Bronchial epithelial cell (primary cell): Measurements from ENCODE around the gene ETV3L. TPM values are rescaled to one million over a fixed set of nuclear protein-coding genes. Genes with fewer than 3 reads are reported as not detected.

Experiments
- DNase-seq: peaks from one replicate; pipeline ENCODE4 v3.0.0-alpha.2; 2010; ENCODE audit warnings: low read depth
- FAIRE-seq: peaks from 2 replicates; lab custom pipeline; 2011; peaks lifted over from hg19 to GRCh38; lab: Jason Lieb, UNC
- H3K27me3 ChIP-seq: 2 replicates; pipeline ENCODE4 v1.5.1; 2011; ENCODE audit warnings: low read length; ENCODE audit not compliant: control insufficient read depth, insufficient read depth
- H3K36me3 ChIP-seq: 2 replicates; pipeline ENCODE4 v1.5.1; 2011; ENCODE audit warnings: low read length; ENCODE audit not compliant: control insufficient read depth, insufficient read depth
- H3K4me3 ChIP-seq: 2 replicates; pipeline ENCODE4 v1.5.1; 2011; ENCODE audit warnings: mild to moderate bottlenecking, low read depth, low read length, control low read depth
- total RNA-seq: library from RNA; depleted of rRNA; stranded (reverse); fragments of >200 nt; gene quantifications from 2 replicates; pipeline ENCODE4 v1.2.1, GENCODE V29; 2014
- TF ChIP-seq, protein P1 (sequence below): IDR thresholded peaks from 2 replicates; pipeline ENCODE4 v1.5.1; 2011; ENCODE audit warnings: mild to moderate bottlenecking, moderate library complexity, low read length, control low read depth, inconsistent platforms; ENCODE audit not compliant: insufficient read depth, severe bottlenecking

The ETV3L gene
- total RNA-seq = not detected in 2 replicates

DNA sequence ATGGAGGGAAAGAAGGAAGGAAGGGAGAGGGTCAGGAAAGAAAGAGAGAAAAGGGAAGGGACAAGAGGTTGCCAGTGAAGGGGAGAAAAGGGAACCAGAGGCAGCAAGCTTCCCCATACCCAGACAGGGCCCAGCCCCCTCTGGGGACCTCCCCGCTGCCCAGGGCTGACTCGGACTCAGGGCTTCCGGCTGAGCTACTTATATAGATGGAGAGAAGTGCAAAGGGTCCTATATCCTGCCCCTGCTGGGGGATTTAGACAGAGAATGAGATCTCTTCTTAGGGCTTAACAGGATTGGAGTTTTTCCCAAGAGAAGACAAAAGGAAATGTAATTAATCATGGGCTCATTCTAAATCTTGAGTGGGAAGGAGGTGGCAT is at the start of gene ETV3L:
ETV3L (minus strand) TSS at position 176 of the 377 bp plus-strand sequence. CDS start 285 bp downstream, outside the sequence.
- FAIRE-seq (no peak), DNase-seq (no peak)
- Histone ChIP-seq H3K4me3 (no peak within 1 kb of the TSS), H3K27me3 (peaks cover 5% of the 10 kb centered on the region), H3K36me3 (no peaks in the 10 kb centered on the region)
- TF ChIP-seq, protein P1, sequence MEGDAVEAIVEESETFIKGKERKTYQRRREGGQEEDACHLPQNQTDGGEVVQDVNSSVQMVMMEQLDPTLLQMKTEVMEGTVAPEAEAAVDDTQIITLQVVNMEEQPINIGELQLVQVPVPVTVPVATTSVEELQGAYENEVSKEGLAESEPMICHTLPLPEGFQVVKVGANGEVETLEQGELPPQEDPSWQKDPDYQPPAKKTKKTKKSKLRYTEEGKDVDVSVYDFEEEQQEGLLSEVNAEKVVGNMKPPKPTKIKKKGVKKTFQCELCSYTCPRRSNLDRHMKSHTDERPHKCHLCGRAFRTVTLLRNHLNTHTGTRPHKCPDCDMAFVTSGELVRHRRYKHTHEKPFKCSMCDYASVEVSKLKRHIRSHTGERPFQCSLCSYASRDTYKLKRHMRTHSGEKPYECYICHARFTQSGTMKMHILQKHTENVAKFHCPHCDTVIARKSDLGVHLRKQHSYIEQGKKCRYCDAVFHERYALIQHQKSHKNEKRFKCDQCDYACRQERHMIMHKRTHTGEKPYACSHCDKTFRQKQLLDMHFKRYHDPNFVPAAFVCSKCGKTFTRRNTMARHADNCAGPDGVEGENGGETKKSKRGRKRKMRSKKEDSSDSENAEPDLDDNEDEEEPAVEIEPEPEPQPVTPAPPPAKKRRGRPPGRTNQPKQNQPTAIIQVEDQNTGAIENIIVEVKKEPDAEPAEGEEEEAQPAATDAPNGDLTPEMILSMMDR = no peak

DNA sequence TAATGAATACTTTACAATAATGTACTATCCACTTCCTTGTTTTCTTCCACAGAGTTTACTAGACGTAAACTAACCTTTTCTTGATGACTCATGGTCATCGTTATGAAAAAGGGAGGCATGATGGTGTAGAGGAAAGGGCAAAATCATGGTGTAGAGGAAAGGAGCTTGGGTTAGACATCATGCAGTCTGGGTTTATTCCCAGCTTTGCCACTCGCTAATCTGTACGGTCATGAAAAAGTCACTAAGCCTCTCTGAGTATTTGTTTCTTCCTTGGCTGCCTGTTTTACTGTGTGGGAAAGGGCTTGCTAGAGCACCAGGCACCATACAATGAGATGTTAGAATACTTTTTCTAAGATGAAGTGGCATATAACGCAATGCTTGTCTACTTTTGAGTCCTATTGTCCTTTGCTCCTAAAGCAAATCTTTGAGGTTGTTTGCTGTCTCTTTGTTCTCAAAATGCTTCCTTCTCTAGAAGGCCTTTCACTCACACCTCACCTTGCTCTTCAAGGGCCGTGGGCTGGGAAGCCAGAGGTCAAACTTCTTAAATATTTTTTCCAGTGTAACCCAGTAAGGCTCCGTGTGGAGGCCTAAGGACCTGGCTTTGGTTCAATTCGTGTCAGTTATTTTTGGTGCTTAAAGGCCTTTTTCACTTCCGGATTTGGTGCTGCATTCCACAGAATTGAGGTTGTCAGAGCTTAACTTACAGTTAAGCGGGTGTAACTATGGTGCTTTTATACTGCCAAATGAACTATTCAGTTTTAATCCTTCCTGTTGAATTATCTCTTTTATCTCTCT is 48.5 kb upstream of the ETV3L start:
- FAIRE-seq = no peak
- peak; percentile 61 for DNase-seq
- no peaks in the 10 kb centered on the region for H3K36me3 ChIP-seq

DNA sequence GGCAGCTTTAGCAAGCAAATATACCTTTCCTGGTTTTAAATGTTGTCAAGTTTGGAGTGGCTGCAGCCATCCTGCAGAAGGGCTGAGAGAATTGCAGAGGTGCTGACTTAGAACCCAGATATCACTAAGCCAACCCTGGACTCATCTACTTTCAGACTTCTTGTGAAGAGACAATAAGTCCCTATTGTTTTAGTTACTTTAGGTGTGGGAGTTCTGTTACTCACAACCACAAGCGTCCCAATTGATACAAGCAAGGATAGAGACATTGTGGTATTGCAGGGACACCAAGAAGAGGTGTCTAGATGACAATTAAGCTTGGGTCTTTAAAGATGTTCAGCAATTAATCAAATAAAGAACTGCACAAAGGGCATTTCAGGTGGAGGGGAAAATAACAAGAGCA is 47.4 kb upstream of the ETV3L start:
- FAIRE-seq = no peak
- H3K4me3 ChIP-seq = no peak overlapping the region
- H3K27me3 ChIP-seq = no peaks in the 10 kb centered on the region
- no peak for DNase-seq
- H3K36me3 ChIP-seq = no peaks in the 10 kb centered on the region
- TF ChIP-seq, protein P1 = no peak

More for the DNA sequence above, 48.5 kb upstream of the ETV3L start:
- TF ChIP-seq, protein P1 = no peak
- H3K27me3 ChIP-seq = no peaks in the 10 kb centered on the region
- no peak overlapping the region for H3K4me3 ChIP-seq

DNA sequence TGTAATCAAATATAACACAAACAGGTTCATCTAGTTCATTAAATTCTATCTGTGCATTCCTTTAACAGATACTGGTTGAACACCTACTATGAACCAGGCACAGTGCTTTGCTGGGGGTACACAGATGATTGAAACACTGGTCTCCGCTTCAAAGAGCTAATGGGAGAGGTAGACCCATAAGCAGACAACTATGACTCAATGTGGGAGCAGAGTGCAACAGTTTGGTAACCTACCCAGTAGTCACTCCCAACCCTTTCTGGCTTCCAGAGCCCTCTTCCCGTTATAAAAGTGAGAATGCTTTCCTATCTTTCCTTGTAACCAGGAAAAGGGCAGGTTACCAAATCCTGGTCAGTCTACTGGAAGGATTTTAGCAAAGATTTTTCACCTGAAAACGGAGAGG is 46.6 kb upstream of the ETV3L start:
- Histone ChIP-seq H3K4me3 (no peak overlapping the region), H3K36me3 (no peaks in the 10 kb centered on the region), H3K27me3 (no peaks in the 10 kb centered on the region)
- TF ChIP-seq, protein P1 = no peak
- DNase-seq (no peak), FAIRE-seq (no peak)

DNA sequence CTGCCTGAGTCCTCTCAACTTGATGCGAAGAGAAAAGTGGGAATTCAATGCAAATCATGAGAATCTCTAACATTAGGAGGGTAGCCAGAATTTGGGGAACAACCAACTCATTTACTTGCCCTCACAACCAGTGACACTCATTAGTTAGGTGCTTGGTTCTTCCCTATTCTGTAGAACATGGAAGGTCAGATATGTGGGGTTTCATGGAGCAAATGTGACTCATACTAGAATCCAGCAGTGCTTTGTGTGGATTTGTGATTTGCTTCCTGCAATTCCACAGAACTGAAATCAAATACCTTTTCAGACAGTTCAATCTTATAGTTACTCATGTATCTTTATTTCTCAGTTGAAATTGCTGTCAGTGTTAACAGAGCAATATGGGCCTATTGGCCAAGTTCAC is 45.5 kb upstream of the ETV3L start:
- Histone ChIP-seq H3K4me3 (no peak overlapping the region), H3K36me3 (no peaks in the 10 kb centered on the region), H3K27me3 (no peaks in the 10 kb centered on the region)
- FAIRE-seq (no peak), DNase-seq (peak; percentile 83)
- TF ChIP-seq, protein P1 = no peak

DNA sequence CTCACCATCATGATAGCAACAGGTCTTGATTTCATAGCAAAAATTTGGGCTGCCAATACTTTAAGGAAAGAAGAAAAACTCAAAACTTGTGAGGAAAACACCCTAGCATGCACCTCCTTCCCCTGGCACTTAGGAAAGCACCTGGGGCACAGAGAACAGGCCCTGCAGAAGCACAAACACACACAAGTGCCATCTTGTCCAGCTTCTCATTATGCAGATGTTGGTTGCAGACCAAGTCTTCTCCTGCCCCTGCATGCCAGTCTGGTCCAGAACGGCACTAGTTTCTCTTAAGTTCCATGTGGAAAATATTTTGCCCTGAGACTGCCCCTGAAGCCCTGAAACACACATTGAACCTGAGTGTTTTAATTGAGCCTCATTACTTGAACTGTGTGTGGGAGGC is 44.9 kb upstream of the ETV3L start:
- Histone ChIP-seq H3K36me3 (no peaks in the 10 kb centered on the region), H3K4me3 (no peak overlapping the region), H3K27me3 (no peaks in the 10 kb centered on the region)
- peak; percentile 89 for DNase-seq
- TF ChIP-seq, protein P1 = no peak
- FAIRE-seq = no peak
